HFFc6 (cell line): Measurements from ENCODE around the gene GPR3. TPM values are rescaled to one million over a fixed set of nuclear protein-coding genes. Genes with fewer than 3 reads are reported as not detected.

Experiments used
- DNase-seq: peaks from one replicate; pipeline ENCODE4 v3.0.0-alpha.2; 2018
- H3K27ac Mint-ChIP-seq: 2 replicates; pipeline ENCODE4 v1.8.0; 2020; ENCODE audit warnings: mild to moderate bottlenecking, mixed read lengths
- H3K27me3 Mint-ChIP-seq: 2 replicates; pipeline ENCODE4 v1.8.0; 2021; ENCODE audit warnings: mild to moderate bottlenecking, moderate library complexity, mixed read lengths; ENCODE audit not compliant: insufficient read depth
- H3K36me3 Mint-ChIP-seq: 2 replicates; pipeline ENCODE4 v1.8.0; 2021; ENCODE audit warnings: low read depth, mixed read lengths
- H3K4me1 Mint-ChIP-seq: 2 replicates; pipeline ENCODE4 v1.8.0; 2020; ENCODE audit warnings: low read depth, mixed read lengths
- H3K4me3 Mint-ChIP-seq: 2 replicates; pipeline ENCODE4 v1.8.0; 2020; ENCODE audit warnings: mild to moderate bottlenecking, moderate library complexity, mixed read lengths
- H3K9me3 Mint-ChIP-seq: 2 replicates; pipeline ENCODE4 v1.8.0; 2020; ENCODE audit warnings: mild to moderate bottlenecking, mixed read lengths
- total RNA-seq, 6 experiments: library from RNA; stranded (reverse); fragmentation: NEBNext Ultra II Directional; extraction: Animal tissue kit (Norgen Biotek cat#: 25700); gene quantifications; 2 replicates in 1 of 6; 3 replicates in 5 of 6; pipeline ENCODE4 v1.2.3, GENCODE V29; 2021
- TF ChIP-seq, protein P1 (sequence below): fragments of 200-600 bp; sonication (generic); IDR thresholded peaks from 2 replicates; pipeline ENCODE4 v1.5.0; 2021; ENCODE audit warnings: antibody characterized with exemption, mild to moderate bottlenecking

The GPR3 gene
- total RNA-seq, 6 experiments from 2014 or later = 2.3 to 3.3 (median 2.9) TPM

DNA sequence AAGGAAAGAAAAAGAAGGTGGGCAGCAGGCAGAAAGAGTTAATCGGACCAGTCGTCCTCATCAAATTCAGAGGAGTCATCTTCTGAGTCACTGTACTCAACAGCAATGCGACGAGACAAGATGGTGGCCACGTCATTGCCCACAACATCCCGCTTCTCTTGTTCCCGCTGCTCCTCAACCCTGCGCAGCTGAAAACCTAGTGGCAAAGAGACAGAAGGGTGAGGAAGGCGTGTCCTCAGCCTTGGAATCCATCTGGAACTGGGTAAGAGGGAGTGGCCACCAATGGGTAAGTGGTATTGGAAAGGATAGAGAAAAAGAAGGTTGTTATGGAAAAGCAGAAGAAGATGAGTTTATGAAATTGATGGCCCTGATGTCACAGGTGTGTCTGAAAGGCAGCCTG lies 15.7 kb downstream of the GPR3 start:
- Mint-ChIP-seq H3K4me3 (no peak overlapping the region), H3K27me3 (peaks cover 1% of the 10 kb centered on the region; the same call in 1 of the 2 replicates), H3K4me1 (peaks cover 23% of the 10 kb centered on the region), H3K9me3 (no peaks in the 10 kb centered on the region), H3K27ac (peak overlapping the region; percentile 67; the same call in 1 of the 2 replicates), H3K36me3 (peaks cover 22% of the 10 kb centered on the region)
- TF ChIP-seq, protein P1, sequence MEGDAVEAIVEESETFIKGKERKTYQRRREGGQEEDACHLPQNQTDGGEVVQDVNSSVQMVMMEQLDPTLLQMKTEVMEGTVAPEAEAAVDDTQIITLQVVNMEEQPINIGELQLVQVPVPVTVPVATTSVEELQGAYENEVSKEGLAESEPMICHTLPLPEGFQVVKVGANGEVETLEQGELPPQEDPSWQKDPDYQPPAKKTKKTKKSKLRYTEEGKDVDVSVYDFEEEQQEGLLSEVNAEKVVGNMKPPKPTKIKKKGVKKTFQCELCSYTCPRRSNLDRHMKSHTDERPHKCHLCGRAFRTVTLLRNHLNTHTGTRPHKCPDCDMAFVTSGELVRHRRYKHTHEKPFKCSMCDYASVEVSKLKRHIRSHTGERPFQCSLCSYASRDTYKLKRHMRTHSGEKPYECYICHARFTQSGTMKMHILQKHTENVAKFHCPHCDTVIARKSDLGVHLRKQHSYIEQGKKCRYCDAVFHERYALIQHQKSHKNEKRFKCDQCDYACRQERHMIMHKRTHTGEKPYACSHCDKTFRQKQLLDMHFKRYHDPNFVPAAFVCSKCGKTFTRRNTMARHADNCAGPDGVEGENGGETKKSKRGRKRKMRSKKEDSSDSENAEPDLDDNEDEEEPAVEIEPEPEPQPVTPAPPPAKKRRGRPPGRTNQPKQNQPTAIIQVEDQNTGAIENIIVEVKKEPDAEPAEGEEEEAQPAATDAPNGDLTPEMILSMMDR = no peak
- no peak for DNase-seq

DNA sequence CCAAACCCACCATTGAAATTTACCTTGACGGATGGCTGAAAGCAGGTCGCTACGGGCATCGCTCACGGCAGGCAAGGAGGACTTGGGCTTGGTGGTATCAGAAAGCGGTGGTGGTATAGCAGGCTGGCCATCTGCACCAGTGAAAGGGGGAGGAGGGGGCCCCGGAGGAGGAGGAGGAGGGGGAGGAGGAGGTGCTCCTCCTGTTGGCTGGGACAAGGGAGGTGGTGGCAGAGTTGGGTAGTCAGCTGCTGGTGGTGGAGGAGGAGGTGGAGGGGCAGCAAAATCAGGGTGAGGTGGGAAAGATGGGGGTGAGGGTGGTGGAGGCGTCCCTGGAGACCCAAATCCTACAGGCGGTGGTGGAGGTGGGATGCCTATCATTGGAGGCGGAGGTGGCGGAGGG lies 17.2 kb downstream of the GPR3 start:
- no peak overlapping the region for H3K27ac Mint-ChIP-seq
- H3K9me3 Mint-ChIP-seq = no peaks in the 10 kb centered on the region
- H3K36me3 Mint-ChIP-seq = peaks cover 35% of the 10 kb centered on the region
- H3K4me1 Mint-ChIP-seq = peaks cover 8% of the 10 kb centered on the region
- DNase-seq = no peak
- H3K27me3 Mint-ChIP-seq = peaks cover 1% of the 10 kb centered on the region; the same call in 1 of the 2 replicates
- H3K4me3 Mint-ChIP-seq = no peak overlapping the region
- TF ChIP-seq, protein P1 = no peak

DNA sequence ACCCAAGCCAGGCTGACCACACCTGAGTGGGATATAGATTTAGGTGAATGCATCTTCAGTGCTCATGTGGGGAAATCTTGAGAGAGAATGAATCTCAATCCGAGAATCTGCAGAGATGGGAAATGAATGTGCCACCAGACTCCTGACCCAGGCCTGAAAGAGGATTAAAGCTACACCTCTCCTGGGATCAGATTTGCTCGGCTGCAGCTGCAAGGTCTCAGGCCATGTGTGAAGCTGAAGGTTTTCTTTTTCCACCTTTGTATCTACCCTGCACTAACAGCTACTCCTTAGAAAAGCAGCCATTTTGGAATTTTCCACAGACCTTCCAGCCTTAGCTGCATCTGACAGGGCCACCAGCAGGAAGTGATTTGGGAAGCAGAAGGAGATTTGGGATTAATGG lies 18.3 kb downstream of the GPR3 start:
- Mint-ChIP-seq H3K9me3 (no peaks in the 10 kb centered on the region), H3K4me3 (no peak overlapping the region), H3K36me3 (peaks cover 42% of the 10 kb centered on the region), H3K27ac (peak overlapping the region; percentile 14; the same call in 1 of the 2 replicates), H3K4me1 (peaks cover 7% of the 10 kb centered on the region), H3K27me3 (peaks cover 1% of the 10 kb centered on the region; the same call in 1 of the 2 replicates)
- TF ChIP-seq, protein P1 = no peak
- DNase-seq = no peak

DNA sequence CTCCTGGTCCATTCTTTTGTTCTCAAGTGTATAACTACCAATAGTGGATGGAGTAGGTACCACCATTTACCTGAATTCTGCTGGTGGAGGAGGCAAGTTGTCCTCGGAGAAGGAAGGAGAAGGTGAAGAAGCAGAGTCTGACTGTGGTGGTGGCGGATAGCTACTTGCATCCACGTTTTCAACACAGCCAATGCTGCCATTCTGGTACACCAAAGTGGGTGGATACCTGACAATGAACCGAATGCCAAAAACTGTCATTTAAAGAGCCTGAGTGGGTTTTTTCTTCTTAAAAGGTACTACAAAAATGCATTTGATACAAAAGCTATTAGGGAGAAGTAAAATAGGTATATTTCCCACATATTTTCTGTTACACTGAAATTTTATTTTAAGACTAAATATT lies 20.1 kb downstream of the GPR3 start:
- Mint-ChIP-seq H3K27ac (no peak overlapping the region), H3K4me1 (peaks cover 19% of the 10 kb centered on the region), H3K36me3 (peaks cover 49% of the 10 kb centered on the region), H3K4me3 (no peak overlapping the region), H3K27me3 (no peaks in the 10 kb centered on the region), H3K9me3 (no peaks in the 10 kb centered on the region)
- TF ChIP-seq, protein P1 = no peak
- DNase-seq = no peak

DNA sequence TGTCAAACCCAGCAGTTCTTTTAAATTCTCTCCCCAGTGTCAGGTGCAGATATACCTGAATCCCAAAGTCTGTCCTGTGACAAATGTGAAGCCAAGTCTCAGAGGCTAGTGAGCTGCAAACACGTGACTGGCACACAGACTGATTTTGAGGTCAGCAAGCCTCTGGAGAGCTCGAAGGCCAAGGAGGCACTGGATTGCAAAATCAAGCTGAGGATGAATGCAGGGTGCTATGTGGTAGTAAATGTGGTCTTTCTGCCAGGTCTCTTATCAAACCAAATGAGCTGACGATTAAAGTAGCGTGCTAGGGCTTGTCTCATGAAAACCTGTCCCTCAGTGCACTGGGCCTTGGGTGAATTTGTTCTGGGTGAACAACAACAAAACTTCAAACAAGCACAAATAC lies 20.6 kb downstream of the GPR3 start:
- H3K27me3 Mint-ChIP-seq = no peaks in the 10 kb centered on the region
- H3K4me1 Mint-ChIP-seq = peaks cover 21% of the 10 kb centered on the region
- TF ChIP-seq, protein P1 = no peak
- H3K4me3 Mint-ChIP-seq = no peak overlapping the region
- H3K36me3 Mint-ChIP-seq = peaks cover 44% of the 10 kb centered on the region
- H3K9me3 Mint-ChIP-seq = no peaks in the 10 kb centered on the region
- H3K27ac Mint-ChIP-seq = no peak overlapping the region
- no peak for DNase-seq

DNA sequence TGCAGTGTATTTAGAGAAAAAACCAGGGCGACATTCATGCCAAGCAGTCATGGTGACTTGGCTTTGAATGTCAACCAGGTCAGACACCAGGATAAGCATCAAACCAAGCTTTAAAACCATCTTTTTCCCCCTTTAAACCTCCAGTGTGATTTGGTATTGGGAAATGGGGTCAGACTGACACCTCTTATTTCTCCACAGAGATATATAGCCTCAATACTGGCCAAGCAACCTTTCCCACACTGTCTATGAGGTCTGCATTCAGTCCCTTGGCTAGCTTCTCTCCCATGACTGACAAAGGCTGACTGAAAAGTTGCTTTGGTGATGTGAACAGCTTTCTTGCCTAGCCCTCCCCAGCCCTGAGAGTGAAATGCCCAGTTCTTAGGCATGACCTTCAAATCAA lies 21.7 kb downstream of the GPR3 start:
- Mint-ChIP-seq H3K4me3 (no peak overlapping the region), H3K36me3 (peaks cover 45% of the 10 kb centered on the region), H3K4me1 (peaks cover 26% of the 10 kb centered on the region), H3K27ac (no peak overlapping the region), H3K27me3 (no peaks in the 10 kb centered on the region), H3K9me3 (no peaks in the 10 kb centered on the region)
- TF ChIP-seq, protein P1 = no peak
- DNase-seq = no peak
